Fibroblast of lung (primary cell): Measurements from ENCODE around the gene GAL. TPM values are rescaled to one million over a fixed set of nuclear protein-coding genes. Genes with fewer than 3 reads are reported as not detected.

Experiments used
- DNase-seq, 2 donors: peaks; one replicate each; pipeline versions ENCODE4 v3.0.0 to v3.0.0-alpha.2; 2010; ENCODE audit warnings: low read depth in 2 of 2
- H2AFZ ChIP-seq: 2 replicates; pipeline ENCODE4 v1.5.1; 2012; ENCODE audit warnings: low read length, control low read depth, inconsistent platforms
- H3K27ac ChIP-seq: 2 replicates; pipeline ENCODE4 v1.5.1; 2011; ENCODE audit warnings: low read length, control low read depth; ENCODE audit not compliant: insufficient read depth
- H3K27me3 ChIP-seq: 2 replicates; pipeline ENCODE4 v1.5.1; 2011; ENCODE audit warnings: mild to moderate bottlenecking, low read length; ENCODE audit not compliant: control insufficient read depth, insufficient read depth
- H3K36me3 ChIP-seq: 2 replicates; pipeline ENCODE4 v1.5.1; 2011; ENCODE audit warnings: low read length; ENCODE audit not compliant: control insufficient read depth, insufficient read depth
- H3K4me1 ChIP-seq: 2 replicates; pipeline ENCODE4 v1.5.1; 2011; ENCODE audit warnings: low read length; ENCODE audit not compliant: control insufficient read depth, insufficient read depth; ENCODE audit errors: extremely low read depth
- H3K4me2 ChIP-seq: 2 replicates; pipeline ENCODE4 v1.5.1; 2011; ENCODE audit warnings: low read length, control low read depth; ENCODE audit not compliant: insufficient read depth; ENCODE audit errors: extremely low read depth
- H3K4me3 ChIP-seq, 4 experiments: fragments of 200-600 bp in 1 of 4; sonication (generic) in 1 of 4; replicated peaks in 1 of 4; 2 replicates each; pipeline ENCODE4 v1.5.1; 2011 to 2016; ENCODE audit warnings: low read length in 4 of 4, low read depth in 3 of 4, mild to moderate bottlenecking in 3 of 4, control low read depth in 2 of 4, inconsistent platforms in 1 of 4, mixed read lengths in 1 of 4; ENCODE audit not compliant: insufficient read depth in 1 of 4; ENCODE audit errors: control extremely low read depth in 1 of 4
- H3K79me2 ChIP-seq: 2 replicates; pipeline ENCODE4 v1.5.1; 2012; ENCODE audit warnings: mild to moderate bottlenecking, low read length, inconsistent platforms; ENCODE audit not compliant: control insufficient read depth, insufficient read depth
- H3K9ac ChIP-seq: 2 replicates; pipeline ENCODE4 v1.5.1; 2011; ENCODE audit warnings: mild to moderate bottlenecking, low read length, control low read depth; ENCODE audit not compliant: insufficient read depth
- H3K9me3 ChIP-seq: 2 replicates; pipeline ENCODE4 v1.5.1; 2012; ENCODE audit warnings: low read depth, low read length; ENCODE audit not compliant: control insufficient read depth, insufficient read depth
- H4K20me1 ChIP-seq: 2 replicates; pipeline ENCODE4 v1.5.1; 2011; ENCODE audit warnings: low read length; ENCODE audit not compliant: control insufficient read depth, insufficient read depth; ENCODE audit errors: extremely low read depth
- EZH2 ChIP-seq: IDR thresholded peaks from 2 replicates; pipeline ENCODE4 v1.5.1; 2012; ENCODE audit warnings: low read length, control low read depth, mild to moderate bottlenecking; ENCODE audit errors: missing control alignments
- polyA plus RNA-seq, 2 donors: library from polyadenylated mRNA; depleted of rRNA in 1 of 2; stranded (reverse) in 1 of 2; unstranded in 1 of 2; fragments of >200 nt; gene quantifications; 2 replicates each; pipeline ENCODE4 v1.2.1, GENCODE V29; 2011 to 2012; ENCODE audit warnings: missing spikeins in 1 of 2
- total RNA-seq: library from RNA; depleted of rRNA; stranded (reverse); fragments of >200 nt; gene quantifications from 2 replicates; pipeline ENCODE4 v1.2.1, GENCODE V29; 2014
- TF ChIP-seq, protein P1 (sequence below), 2 donors: IDR thresholded peaks in 1 of 2; conservative IDR thresholded peaks in 1 of 2; 1 replicate in 1 of 2; 2 replicates in 1 of 2; pipeline ENCODE4 v1.5.1; 2011 to 2012; ENCODE audit warnings: low read length in 2 of 2, control low read depth in 1 of 2, inconsistent platforms in 1 of 2, low read depth in 1 of 2, mild to moderate bottlenecking in 1 of 2

Gene GAL
- total and polyA plus RNA-seq, 2 donors (not counting 1 experiment from before 2014, with no cell fraction given), result 1.6 to 5.4 TPM

DNA sequence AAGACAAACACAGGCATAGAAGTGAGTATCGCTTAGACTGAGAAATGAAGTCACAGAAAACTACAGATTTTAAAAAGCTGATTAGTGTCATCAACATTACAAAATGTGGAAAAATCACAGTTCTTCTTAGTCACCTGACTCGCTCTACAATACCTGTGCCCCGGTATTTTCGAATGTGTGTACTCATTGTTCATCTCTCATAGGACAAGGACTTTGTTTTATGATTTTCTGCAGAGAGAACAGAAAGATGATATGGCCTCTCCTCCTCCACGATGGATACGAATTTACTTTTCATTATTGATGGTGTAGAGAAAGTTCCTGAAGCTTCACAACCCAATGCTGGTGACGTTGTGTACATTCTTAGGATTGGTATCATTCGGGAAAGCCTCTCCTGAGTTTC is 29.4 kb upstream of the GAL start:
- no peaks in the 10 kb centered on the region for H3K36me3 ChIP-seq
- H4K20me1 ChIP-seq, result no peaks in the 10 kb centered on the region
- DNase-seq, result no peak
- no peak overlapping the region for H3K4me3 ChIP-seq
- H3K27ac ChIP-seq, result no peak overlapping the region
- no peak overlapping the region for H3K9ac ChIP-seq
- H3K4me1 ChIP-seq, result peaks cover 11% of the 10 kb centered on the region
- TF ChIP-seq, protein P1, sequence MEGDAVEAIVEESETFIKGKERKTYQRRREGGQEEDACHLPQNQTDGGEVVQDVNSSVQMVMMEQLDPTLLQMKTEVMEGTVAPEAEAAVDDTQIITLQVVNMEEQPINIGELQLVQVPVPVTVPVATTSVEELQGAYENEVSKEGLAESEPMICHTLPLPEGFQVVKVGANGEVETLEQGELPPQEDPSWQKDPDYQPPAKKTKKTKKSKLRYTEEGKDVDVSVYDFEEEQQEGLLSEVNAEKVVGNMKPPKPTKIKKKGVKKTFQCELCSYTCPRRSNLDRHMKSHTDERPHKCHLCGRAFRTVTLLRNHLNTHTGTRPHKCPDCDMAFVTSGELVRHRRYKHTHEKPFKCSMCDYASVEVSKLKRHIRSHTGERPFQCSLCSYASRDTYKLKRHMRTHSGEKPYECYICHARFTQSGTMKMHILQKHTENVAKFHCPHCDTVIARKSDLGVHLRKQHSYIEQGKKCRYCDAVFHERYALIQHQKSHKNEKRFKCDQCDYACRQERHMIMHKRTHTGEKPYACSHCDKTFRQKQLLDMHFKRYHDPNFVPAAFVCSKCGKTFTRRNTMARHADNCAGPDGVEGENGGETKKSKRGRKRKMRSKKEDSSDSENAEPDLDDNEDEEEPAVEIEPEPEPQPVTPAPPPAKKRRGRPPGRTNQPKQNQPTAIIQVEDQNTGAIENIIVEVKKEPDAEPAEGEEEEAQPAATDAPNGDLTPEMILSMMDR (conservative IDR thresholded peaks at IDR 0.05 in 1 of 2, IDR thresholded peaks at IDR 0.05 in 1 of 2; ENCODE audit: low read depth in 1 of 2, low read length in 2 of 2), result no peak
- no peak for TF ChIP-seq EZH2
- no peak overlapping the region for H3K4me2 ChIP-seq
- no peaks in the 10 kb centered on the region for H3K9me3 ChIP-seq
- no peaks in the 10 kb centered on the region for H3K79me2 ChIP-seq
- peaks cover 8% of the 10 kb centered on the region for H3K27me3 ChIP-seq
- no peak overlapping the region for H2AFZ ChIP-seq

DNA sequence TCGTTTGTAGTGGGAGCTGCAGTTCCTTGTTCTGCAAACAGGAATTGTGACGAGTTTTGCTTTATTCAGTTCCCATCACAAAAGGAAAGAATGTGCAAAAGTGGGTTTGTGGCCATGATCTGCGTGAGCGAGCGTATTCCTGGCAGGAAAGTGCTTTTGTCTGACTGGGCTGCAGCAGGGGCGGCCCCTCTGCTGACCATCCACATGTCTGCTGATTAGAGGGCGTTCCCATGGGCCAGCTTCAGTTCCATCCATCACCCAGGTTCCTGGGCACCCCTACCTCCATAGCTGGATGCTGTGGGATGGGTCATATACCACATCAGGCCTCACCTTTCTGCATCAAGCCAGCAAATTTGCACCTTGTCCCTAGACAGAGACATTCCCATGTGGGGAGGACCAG is 28.9 kb upstream of the GAL start:
- H3K4me1 ChIP-seq, result peaks cover 11% of the 10 kb centered on the region
- no peaks in the 10 kb centered on the region for H3K79me2 ChIP-seq
- no peak overlapping the region for H3K9ac ChIP-seq
- TF ChIP-seq, protein P1 (conservative IDR thresholded peaks at IDR 0.05 in 1 of 2, IDR thresholded peaks at IDR 0.05 in 1 of 2; ENCODE audit: low read depth in 1 of 2, low read length in 2 of 2), result no peak
- TF ChIP-seq EZH2, result no peak
- no peak overlapping the region for H2AFZ ChIP-seq
- H3K9me3 ChIP-seq, result no peaks in the 10 kb centered on the region
- H3K36me3 ChIP-seq, result no peaks in the 10 kb centered on the region
- no peaks in the 10 kb centered on the region for H4K20me1 ChIP-seq
- no peak overlapping the region for H3K4me3 ChIP-seq
- no peak overlapping the region for H3K4me2 ChIP-seq
- DNase-seq, result peak in 1 of 2 donors; percentile 18
- no peak overlapping the region for H3K27ac ChIP-seq
- H3K27me3 ChIP-seq, result peaks cover 4% of the 10 kb centered on the region

DNA sequence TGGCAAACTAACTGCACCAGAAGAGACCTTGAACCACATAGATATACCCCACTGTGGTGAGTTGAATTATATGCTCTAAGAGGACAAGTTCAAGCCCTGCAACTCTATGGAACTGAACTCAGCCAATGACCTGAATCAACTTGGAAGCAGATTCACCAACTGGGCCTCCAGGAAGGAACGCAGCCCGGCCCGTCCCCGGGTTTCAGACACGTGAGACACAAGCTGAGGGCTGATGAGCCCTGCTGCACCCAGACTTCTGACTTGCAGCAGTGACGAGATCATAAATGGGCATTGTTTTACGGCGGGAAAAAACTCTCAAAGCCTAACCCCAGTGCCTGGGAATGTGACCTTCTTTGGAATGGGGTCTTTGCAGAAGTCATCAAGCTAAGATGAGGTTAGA is 28.5 kb upstream of the GAL start:
- Histone ChIP-seq H3K4me2 (no peak overlapping the region), H3K27me3 (peaks cover 4% of the 10 kb centered on the region)

More for the DNA sequence above, 28.5 kb upstream of the GAL start:
- H3K79me2 ChIP-seq, result no peaks in the 10 kb centered on the region
- no peak overlapping the region for H3K27ac ChIP-seq
- H3K4me3 ChIP-seq, result no peak overlapping the region
- H3K4me1 ChIP-seq, result peaks cover 11% of the 10 kb centered on the region
- no peak overlapping the region for H2AFZ ChIP-seq
- DNase-seq, result no peak
- TF ChIP-seq, protein P1 (conservative IDR thresholded peaks at IDR 0.05 in 1 of 2, IDR thresholded peaks at IDR 0.05 in 1 of 2; ENCODE audit: low read depth in 1 of 2, low read length in 2 of 2), result no peak
- no peak for TF ChIP-seq EZH2
- no peak overlapping the region for H3K9ac ChIP-seq
- H4K20me1 ChIP-seq, result no peaks in the 10 kb centered on the region
- H3K36me3 ChIP-seq, result no peaks in the 10 kb centered on the region
- H3K9me3 ChIP-seq, result no peaks in the 10 kb centered on the region
